Stimulated activated CD4-positive, alpha-beta T cell treated with anti-CD3 and anti-CD28 coated beads, Interleukin-2, amount 100 ng/mL, for 4 hours (primary cell): ENCODE data around the gene NPLOC4.

ENCODE experiments used
- DNase-seq: peaks from one replicate; pipeline ENCODE4 v3.0.0-alpha.2; 2020; ENCODE audit warnings: low read depth

NPLOC4 gene

DNA sequence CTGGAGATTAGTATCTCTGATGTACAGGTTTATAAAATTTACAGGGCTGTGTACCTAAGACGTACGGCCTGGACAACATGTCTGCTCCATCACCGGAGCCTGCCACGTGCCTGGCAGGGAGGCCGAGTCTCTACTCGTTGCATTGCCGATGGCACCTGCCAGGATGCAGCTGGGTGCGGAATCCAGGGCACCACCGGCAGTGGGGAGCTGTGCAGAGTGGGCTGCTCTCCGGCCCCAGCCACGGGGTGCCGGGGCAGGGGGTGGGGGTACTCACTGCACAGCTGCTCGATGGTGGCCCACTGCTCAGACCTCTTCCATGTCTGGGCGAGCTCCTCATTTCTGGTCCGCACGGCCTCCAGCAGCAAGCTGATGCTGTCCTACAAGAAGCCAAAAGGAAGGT lies 71.7 kb downstream of the NPLOC4 start:
- no peak for DNase-seq

DNA sequence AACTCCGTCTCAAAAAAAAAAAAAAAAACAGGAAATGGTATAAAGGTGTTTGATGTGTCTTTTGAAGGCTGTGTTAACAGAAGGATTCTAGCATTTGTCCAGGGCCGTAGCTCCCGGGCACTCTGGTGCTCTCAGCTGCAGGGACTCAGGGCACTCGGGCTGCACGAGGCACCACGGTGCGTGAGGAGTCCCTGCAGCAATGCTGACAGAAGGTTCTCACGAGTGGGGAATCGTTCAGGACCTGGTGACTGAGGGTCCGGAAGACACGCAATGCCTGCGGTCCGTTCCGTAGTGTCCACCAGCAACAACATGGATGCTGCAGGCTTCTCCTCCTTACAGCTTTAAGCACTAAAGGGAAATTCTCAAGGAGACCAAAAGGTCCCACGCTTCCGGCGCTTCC lies 72.1 kb downstream of the NPLOC4 start:
- no peak for DNase-seq

DNA sequence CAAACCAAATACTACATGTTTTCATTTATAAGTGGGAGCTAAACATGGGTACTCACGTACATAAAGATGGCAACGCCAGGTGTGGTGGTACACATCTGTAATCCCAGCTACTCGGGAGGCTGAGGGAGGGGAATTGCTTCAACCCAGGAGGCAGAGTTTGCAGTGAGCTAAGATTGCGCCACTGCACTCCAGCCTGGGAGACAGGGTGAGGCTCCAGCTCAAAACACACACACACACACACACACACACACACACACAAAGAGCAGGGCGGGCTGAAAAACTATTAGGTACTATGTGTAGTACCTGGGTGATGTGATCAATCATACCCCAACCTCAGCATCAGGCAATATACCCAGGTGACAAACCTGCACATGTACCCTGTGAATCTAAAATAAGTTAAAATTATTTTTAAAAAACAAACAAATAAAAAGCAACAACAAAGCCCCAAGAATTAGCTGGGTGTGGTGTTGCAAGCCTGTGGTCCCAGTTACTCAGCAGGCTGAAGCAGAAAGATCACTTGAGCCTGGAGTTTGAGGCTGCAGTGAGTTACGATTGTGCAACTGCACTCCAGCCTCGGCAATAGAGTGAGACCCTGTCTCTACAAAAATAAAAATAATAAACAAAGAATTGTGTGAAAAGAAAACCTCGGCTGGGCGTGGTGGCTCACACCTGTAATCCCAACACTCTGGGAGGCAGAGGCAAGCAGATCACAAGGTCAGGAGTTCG lies 72.9 kb downstream of the NPLOC4 start:
- DNase-seq: no peak

DNA sequence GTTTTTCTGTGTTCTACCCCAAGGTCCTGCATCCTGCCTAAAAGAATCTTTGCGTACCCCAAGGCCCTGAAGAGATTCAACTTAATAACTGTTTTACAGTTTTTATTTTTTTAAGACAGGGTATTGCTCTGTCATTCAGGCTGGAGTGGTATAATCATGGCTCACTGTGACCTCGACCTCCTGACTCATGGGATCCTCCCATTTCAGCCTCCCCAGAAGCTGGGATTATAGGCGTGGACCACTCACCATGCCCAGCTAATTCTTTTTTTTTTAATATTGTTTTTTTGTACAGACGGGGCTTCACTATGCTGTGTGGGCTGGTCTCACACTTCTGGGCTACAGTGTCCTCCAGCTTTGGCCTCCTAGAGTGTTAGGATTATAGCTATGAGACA lies 75.4 kb downstream of the NPLOC4 start:
- DNase-seq: no peak

DNA sequence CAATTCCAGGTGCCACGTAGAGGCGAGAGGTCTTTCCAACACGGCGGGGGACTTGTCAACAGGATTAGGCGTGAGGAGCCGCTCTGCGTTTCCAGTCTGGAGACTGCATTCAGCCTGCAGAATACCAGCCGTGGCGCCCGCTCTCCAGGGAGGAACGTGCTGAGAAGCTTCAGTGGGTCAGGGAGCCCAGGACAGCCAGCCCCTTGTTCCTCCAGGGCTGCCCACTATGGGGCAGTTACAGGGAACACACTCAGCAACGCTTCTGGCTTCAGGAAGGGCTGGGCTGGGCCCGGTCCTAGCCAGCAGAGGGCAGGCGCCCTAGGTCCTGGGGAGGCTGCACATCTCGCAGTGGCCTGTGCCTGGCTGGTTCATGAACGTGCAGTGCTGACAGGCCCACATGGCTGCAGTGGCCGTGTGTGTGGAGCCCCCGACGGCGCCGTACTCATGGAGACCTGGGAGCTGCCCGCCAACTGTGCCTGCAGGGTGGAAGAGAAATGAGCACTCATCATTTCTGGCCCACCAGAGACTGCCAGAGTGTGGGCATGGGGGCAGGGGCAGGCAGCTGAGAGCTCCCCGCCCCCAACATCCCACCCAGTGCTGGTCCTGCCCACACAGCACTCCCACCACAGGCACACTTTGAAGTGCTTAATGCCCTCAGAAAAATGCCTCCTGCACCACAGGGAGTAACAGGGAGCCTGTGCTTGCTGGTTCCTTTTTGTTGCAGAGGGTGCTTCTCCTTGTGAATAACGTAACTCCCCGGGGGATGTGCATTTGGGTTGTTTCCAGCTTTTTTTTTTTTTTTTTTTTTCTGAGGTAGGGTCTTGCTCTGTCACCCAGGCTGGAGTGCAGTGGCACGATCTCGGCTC lies 77.7 kb downstream of the NPLOC4 start:
- DNase-seq: no peak

DNA sequence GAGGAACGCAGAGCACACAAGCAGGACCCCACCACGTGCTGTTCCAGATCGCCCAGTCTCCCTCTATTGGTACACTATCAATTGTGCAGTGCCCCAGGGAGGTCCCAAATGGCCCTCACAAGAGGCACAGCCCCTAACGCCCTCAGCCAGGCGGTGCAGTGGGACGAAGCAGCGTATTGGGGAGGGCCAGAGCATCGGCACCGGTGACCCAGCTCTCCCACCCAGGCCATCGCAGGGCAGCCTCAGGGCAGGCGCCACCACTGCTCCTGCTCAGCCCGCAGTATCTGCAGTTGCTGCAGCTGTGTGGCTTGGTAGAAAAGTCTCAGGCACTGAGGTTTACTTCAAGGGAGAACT lies 78.8 kb downstream of the NPLOC4 start:
- DNase-seq: no peak

DNA sequence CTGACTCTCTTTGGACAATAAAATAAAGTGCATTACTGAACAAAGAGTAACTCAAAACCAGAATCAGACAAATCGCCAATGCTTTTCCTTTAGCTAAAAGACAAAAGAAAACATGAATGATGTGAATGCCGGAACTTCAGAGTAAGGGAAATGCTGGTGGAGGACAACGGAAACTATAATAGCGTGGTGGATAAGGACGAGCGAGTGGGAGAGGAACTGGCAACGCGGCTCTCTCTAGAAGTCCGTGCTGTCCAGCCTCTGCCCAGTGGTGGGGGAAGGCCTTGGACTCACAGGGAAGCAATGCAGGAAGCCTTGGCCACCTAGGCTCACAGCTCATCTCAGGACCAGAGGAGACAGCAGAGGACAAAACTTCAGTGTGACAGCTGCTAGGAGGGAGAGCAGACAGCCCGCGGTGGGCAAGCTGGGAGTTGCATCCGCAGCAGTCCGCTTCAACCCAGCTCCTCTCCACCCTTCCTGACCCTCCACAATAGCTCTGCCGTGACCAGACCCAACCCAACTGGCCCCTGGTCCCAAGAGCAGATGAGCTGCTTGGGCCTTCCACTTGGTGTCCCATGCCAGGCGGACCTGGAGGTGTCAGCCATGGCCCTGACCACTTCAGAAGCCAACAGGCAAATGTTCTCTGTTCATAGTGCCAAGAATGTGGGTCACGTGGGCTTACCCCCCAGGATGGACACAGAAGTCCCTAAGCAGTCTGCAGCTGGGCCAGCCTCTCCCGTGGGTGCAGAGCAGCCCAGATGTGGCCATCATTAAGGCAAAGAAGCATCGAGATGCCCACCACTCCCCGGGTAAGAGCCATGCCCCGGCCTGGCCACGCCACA lies 79.4 kb downstream of the NPLOC4 start:
- DNase-seq: no peak

DNA sequence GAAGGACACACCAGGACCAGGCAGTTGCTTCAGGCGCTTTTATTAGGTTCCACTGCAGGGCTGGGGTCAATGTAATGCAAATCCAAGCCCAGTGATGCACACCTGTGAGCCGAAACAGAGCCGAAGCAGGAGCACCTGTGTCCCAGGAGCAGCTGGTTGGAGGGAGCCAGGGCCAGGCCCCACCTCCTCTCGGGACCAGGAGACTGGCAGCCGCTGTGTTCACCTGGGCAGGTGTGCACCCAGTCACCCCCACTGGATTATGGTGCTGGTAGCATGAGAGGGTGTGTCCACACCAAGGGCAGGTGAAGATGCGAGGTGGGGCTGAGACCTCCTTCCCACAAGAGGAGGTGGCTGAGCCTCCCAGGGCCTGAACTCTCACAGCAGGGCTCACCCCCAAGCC lies 80.0 kb downstream of the NPLOC4 start:
- DNase-seq: no peak

DNA sequence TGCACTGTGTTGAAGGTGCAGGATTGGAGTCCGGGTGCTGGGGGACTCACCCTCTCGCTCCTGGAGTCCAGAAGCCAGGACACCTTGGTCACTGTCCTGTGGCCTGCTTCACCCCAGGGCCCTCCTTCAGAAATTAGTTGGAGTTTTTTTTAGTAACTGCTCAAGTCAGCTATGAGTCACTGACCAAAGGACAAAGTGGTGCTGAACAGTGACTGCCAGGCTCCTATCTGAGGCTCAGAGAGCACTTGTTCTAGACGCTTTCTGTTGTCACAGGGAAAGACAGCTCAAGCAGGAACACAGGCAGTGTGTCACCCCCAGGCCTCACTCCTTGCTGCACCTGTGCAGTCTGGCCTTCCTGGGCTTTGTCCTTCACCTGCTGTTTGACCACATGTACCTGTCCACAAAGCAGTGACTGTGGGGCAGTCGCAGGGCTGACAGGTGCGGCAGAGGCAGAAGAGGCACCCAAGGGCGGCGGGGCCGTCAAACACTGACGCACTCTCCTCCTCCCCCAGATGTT lies 80.7 kb downstream of the NPLOC4 start:
- DNase-seq: no peak

DNA sequence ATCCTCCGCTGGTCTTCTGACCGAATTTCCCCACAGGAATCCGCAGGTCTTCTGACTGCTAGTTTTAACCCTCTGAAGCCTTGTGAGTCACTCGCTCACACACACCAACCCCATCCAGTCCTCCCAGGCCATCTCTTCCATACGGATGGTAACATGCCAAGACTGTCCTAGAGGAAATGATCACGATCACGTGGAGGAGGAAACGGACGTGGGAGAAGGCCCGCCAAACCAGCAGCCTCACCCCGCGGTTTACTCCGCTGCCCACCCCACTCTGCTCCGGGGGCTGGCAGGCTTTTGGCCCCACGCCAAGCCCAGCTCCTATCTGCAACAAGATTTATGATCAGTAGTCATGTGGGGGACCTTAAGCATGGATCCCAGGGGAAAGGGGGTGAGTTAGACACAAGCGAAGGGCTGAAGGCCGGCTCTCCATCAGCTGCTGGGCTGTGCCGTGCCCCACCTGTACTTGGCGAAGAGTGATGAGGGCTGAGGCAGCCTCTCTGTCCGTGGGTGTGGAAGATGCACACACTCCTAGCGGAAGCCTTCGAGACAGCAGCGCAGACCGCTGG lies 83.2 kb downstream of the NPLOC4 start:
- no peak for DNase-seq

DNA sequence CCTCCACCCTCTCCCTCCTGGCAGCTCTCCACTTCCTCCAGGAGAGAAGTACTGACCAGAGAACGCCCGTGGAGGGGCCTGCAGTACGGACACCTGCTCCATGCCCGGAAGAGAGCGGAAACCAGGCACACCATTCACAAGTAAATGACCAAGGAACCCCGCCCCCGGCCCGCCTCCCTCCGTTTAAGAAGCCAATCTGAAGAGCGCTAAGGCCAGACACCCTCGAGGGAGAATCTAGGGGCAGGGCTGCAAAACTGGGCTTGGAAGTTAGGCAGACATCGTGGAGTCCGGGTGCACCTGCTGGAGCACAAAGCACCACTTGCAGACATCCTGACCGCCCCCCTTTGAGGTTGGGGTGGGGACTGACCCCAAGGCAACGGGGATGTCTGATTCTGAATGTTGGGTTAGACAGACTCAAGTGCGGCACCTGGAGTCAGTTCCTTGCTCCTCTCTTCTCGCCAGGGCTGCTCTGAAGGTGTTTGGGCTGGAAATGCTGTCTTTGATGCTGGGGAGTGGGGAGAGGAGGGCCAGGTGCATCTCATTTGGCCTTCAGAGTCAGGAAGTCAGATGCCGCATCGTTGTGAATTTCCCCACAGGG lies 83.8 kb downstream of the NPLOC4 start:
- peak; percentile 59 for DNase-seq

DNA sequence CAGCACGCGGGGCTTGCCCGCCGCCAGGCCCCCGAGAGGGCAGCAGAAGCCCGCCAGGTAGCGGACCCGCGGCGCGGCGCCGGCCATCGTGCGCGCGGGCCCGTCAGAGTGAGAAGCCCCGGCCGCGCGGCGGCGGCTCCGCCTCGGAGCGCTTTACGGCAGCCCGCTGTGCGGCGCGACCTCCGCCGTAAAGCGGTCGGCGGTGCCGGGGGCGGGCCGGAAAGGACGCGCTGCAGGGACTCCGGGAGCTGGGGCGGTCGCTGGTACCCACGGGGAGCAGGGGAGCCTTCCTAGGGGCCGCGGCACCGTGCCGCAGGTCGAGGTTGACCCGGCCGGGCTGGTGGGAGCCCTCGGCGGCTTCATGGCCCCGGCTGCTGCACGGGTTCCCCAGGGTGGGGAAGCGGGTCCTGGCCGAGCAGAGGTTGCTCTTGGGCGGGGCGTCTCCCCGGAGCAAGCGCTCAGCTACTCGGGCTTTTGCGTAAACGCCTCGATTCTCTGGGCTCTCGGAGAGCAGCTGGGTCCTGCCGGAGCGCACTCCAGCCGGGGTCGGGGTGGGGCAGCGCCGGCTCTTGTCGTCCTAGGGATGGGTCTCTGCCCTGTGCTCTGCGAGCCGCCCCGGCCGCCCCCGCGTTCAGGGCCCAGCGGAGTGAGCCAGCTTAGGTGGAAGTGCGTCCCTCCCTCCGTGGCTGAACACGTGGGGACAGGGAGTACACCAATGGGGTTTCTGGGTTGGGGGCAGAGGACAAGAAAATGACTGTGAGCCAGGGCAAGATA lies 84.5 kb downstream of the NPLOC4 start, which contains the start of gene FAAP100:
Gene FAAP100, minus strand, starts transcription at position 110 of the 774 bp plus-strand sequence. Its CDS starts 23 bp downstream, at position 87.
- DNase-seq: peak; percentile 68

DNA sequence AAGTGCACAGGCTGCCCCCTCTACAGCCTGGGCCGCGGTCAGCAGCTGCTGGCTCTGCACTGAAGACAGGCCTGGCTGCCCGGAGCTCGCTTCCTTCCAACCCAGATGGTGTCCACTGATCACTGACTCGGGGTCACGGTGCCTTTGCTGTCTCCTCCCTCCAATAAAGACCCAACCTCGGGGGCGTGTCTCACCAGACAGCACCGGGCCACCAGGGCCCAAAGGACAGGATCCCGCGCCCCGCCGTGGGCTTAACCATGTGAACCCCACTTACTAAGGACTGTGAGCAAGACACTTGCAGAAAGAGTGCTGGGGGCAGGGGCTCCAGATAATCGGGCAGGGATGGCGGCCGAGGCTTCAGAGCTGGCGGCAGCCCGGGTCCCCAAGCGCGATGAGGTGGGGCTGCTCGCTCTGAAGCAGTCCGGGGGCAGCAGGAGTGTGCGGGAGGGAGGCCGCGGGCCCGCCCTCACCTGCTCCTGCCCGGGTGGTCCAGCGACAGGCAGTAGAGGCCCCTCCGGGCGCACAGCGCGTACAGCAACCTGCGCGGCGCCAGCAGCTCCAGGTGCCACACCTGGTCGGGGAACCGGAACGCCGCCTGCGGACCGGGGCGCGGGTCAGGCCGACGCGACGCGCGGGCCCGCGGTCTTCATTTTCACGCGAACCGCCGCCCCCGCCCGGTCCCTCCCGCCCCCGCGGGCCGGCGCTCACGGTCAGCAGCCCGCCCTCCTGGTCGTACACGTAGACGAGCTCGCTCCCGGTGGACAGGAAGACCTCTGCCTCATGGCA lies 85.3 kb downstream of the NPLOC4 start:
- DNase-seq: no peak

DNA sequence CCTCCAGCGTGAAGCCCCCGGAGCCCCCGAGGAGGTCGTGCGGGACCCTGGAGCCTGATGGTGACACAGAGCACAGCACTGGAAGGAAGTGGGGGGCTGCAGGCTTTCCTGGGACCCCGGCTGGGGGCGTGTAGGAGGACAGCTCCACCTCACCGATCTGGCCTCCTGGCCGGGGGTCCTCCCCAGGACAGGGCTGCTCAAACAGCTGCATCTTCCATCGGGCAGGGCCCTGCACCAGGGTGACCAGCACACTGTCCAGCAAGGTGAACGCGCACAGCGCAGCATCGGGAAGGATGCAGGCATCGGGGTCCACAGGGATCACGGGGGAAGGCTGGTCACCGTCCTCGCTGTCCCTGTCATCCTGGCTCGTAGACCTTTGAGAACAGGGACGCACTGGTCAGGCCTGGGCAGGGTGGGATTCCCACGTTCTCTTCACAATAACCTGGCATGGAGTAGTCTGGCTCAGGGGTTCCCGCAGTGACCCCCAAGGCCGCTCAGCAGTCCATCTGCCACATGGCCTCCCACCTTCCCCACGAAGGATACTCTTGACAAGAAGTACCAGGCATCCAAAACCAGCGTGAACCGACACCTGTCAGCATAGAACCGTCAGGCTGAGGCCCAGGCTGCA lies 86.0 kb downstream of the NPLOC4 start:
- no peak for DNase-seq

DNA sequence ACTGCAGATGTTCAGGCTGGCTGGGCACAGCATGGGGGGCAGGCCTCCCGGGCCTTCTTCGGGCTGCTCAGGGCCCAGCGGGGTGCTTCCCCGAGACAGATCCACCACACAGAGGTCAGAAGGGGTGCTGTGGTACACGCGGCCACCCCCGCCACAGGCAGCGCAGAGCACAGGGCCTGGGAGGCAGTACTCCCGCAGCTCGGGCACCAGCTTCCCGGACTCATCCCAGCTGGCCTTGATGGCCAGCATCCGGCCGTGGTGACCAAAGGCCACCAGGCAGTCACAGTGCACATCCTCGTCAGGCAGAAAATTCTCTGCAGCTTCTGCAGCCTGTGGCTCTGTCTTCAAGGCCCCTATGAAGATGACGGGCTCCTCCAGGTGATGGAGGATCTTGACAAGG lies 86.6 kb downstream of the NPLOC4 start:
- no peak for DNase-seq

DNA sequence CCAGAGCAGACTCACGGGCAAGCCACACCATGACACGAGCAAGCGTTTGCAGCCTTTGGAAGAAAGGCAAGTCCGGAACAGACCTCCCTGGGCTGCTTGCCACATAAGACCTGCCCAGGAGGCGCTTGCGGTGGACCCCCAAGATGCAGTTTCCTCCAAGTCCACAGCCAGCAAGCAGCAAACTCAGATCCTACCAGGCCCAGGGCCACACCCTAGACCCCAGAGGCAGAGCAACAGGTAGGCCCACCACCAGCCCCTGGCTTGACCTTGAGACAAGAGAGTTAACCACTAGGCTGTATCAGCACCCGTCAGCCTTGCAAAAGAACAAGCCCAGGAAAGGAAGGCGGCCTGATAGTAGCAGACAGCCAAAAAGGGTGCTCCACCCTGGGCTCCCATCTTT lies 87.1 kb downstream of the NPLOC4 start:
- no peak for DNase-seq

DNA sequence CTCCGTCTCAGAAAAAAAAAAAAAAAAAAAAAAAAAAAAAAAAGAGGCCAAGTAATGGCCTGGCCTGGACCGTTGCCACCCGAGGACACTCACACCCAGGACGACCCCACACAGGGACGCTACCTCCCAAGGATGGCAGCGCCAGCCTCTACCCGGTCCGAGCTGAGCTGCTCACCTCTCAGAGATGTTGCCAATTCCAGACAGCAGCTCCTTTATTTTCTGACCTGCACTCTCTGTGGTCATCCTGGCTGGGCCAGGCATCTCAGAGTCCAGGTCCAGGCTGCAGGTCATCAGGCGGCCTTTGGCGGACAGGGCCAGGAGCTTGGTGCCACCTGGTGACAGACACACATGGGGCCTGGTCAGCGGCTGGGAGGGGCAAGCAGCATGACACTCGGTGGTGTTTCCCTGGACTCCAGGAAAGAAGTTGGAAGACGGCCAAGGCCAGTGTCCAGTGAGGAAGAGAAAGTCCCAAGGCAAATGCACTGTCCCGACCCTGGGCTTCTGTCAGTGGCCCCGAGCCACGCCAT lies 87.8 kb downstream of the NPLOC4 start:
- DNase-seq: no peak

DNA sequence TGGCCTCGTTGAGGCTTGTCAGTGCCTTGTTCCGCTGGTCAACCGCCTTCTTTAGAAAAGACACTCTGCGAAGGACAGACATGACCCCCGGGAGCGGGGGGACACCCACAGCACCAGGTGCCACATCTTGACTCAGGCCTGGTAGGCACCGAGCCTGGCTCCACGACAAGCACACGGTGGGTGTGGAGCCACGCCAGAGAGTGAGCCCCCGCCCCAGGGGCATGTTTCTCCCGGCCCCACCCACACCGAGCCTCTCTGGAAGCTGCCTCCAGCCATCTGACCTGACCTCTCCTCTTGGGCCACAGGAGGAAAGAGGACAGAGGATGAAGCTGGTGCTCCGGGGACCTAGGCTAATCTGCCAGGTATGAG lies 89.3 kb downstream of the NPLOC4 start:
- no peak for DNase-seq

DNA sequence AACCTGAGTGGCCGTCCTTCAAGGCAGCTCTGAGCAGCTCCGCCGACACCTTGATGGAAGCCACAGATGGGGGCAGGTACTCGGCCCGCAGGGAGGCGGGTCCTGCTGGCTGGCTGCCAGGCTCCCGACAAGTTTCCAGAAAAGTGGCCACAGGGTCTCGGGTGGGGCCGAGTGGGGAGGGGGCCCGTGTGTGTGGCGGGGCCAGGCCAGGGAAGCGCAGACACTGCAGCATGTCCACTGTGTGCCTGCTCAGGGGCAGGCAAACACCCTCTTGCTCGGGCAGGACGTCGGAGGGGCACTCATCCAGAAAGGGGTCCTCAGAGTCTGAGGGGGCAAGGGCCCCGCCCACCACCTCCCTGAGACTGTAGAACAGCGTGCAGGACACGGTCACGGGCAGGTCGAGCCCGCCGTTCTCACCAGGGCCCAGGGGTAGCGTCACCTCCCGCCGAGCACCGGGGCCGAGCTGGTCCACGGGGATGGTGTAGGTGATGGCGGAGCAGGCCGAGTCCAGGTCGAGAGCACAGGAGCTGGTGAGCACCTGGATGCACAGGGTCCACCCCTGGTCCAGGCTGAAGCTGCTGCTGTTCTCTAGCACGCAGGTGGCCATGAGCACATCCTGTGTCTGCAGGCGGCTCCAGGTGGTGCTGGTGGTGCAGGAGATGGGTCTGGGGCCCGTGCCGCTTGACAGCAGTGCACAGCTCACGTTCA lies 89.9 kb downstream of the NPLOC4 start:
- no peak for DNase-seq
